NCI-H146 treated with DMSO at 0.1 percent for 48 hours (cell line): ENCODE measurements around the gene CEP112.
"Not testable (repeated sequence)": the region's sequence is repeated elsewhere in the genome, so short reads cannot be mapped to it uniquely, and the experiment has no call there.

Experiments used
- DNase-seq: peaks from one replicate; lab custom pipeline; 2025; ENCODE audit not compliant: unreplicated experiment; lab: John Stamatoyannopoulos, UW

CEP112 gene

GRCh38 chr17:65790241-65790640 is 401.7 kb downstream of the CEP112 start:
- DNase-seq: no peak

GRCh38 chr17:65787503-65787902 is 404.4 kb downstream of the CEP112 start:
- no peak for DNase-seq

- DNase-seq: no peak
Observed at GRCh38 chr17:65786479-65786878, 405.5 kb downstream of the CEP112 start.

- no peak for DNase-seq
Observed at GRCh38 chr17:65785109-65785508, 406.8 kb downstream of the CEP112 start.

- DNase-seq: no peak
Observed at GRCh38 chr17:65783845-65784334, 408.0 kb downstream of the CEP112 start.

GRCh38 chr17:65782104-65782706 is 409.7 kb downstream of the CEP112 start:
- DNase-seq: not testable (repeated sequence)

GRCh38 chr17:65780111-65780510 is 411.8 kb downstream of the CEP112 start:
- DNase-seq: no peak

- DNase-seq: no peak
Observed at GRCh38 chr17:65776890-65777289, 415.0 kb downstream of the CEP112 start.

GRCh38 chr17:65774787-65775186 is 417.1 kb downstream of the CEP112 start:
- no peak for DNase-seq

- DNase-seq: no peak
Observed at GRCh38 chr17:65772989-65773388, 418.9 kb downstream of the CEP112 start.

- DNase-seq: no peak
Observed at GRCh38 chr17:65771704-65772103, 420.2 kb downstream of the CEP112 start.

- no peak for DNase-seq
Observed at GRCh38 chr17:65763786-65764185, 428.1 kb downstream of the CEP112 start.

- no peak for DNase-seq
Observed at GRCh38 chr17:65762973-65763372, 429.0 kb downstream of the CEP112 start.

- DNase-seq: no peak
Observed at GRCh38 chr17:65759532-65759931, 432.4 kb downstream of the CEP112 start.

GRCh38 chr17:65756760-65757159 is 435.2 kb downstream of the CEP112 start:
- no peak for DNase-seq

- DNase-seq: no peak
Observed at GRCh38 chr17:65755799-65756198, 436.1 kb downstream of the CEP112 start.

- no peak for DNase-seq
Observed at GRCh38 chr17:65754630-65755029, 437.3 kb downstream of the CEP112 start.

GRCh38 chr17:65754081-65754480 is 437.9 kb downstream of the CEP112 start:
- DNase-seq: no peak

- no peak for DNase-seq
Observed at GRCh38 chr17:65753348-65753747, 438.6 kb downstream of the CEP112 start.

GRCh38 chr17:65751263-65751662 is 440.7 kb downstream of the CEP112 start:
- DNase-seq: no peak

- no peak for DNase-seq
Observed at GRCh38 chr17:65750631-65751115, 441.3 kb downstream of the CEP112 start.

GRCh38 chr17:65750166-65750565 is 441.8 kb downstream of the CEP112 start:
- DNase-seq: no peak

- no peak for DNase-seq
Observed at GRCh38 chr17:65749479-65749878, 442.5 kb downstream of the CEP112 start.
